Stimulated activated CD8-positive, alpha-beta memory T cell treated with anti-CD3 and anti-CD28 coated beads, Interleukin-15, amount 100 ng/mL, for 48 hours (primary cell): ENCODE measurements around the gene BAIAP2L2.
"Not testable (repeated sequence)": the region's sequence is repeated elsewhere in the genome, so short reads cannot be mapped to it uniquely, and the experiment has no call there.

Experiments
- DNase-seq, 2 donors: peaks; one replicate each; pipeline ENCODE4 v3.0.0-alpha.2; 2020; ENCODE audit warnings: low read depth in 2 of 2

BAIAP2L2 gene

DNA sequence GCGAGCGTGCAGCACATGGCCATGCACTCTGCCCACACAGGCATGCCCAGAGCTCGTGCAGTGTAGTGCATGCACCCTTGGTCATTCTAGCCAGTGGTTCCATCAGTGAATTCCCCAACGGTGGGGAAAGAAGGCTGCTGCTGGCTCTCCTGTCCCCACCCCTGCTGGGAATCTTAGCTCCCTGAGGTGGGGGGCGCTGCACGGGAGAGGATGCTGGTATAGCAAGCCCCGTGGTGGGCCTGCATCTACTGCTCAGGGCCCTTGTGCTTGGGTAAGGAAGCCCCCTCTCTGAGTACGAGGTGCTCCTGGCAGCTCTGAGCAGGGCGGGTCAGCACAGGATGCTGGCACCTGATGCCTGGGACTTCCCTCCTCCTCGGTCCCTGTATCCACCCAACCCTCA is 18.5 kb upstream of the BAIAP2L2 start:
- DNase-seq: no peak

- no peak for DNase-seq
Observed at GRCh38 chr22:38127869-38128268, 17.4 kb upstream of the BAIAP2L2 start.

DNA sequence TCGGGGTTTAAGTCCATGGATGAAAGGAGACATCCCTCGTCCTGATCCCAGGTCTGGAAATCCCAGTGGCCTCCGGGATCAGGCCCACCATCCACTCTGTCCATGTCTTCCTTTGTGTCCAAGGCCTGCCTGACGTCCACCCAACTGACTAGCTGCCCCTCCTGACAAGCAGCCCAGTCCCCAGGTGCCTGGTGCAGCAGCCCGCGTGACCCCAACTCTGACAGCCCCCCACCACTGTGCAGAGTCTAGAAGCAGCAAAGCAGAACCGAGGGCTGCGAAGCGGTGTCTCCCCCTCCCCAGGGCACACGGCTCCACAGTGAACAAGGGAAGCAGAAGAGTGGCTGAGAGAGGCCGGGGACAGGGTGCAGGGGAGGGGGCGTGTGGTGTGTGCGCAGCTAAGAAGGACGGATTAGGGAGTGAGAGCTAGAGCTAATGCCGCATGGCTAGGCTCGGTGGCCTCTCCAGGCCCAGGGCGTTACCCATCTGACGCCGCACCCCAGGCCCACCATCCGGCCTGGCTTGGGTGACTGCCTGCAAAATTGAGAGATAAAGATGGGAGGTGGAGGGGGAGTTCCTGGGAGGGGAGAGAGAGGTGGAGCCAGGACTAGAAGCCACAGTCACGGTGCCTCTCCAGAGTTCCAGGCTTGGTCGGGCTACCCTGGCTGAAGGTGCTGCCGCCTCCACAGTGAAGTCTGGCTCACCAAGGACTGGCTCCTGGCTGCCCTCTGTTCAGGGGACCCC is 16.6 kb upstream of the BAIAP2L2 start:
- no peak for DNase-seq

DNA sequence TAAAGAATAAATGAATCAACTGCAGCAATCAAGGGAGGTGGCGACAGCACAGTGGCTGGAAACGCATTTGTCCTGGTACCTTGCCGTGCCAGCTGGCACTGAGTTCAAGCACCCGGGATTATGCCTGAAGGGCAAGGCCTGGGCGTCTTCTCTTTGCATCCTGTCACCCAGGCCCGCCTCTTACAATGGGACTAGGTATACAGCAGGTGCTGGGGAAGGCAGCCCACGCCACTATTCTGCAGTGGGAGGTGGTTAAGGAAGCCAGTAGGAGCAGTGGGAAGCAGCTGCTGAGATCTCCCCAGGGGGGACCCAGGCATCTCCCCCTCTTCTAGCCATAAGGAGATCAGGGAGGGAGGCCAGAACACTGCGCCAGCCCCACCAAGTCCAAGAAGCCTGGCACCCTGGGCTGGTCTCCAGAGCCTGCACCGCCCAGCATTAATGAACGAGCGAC is 15.3 kb upstream of the BAIAP2L2 start:
- DNase-seq: no peak

DNA sequence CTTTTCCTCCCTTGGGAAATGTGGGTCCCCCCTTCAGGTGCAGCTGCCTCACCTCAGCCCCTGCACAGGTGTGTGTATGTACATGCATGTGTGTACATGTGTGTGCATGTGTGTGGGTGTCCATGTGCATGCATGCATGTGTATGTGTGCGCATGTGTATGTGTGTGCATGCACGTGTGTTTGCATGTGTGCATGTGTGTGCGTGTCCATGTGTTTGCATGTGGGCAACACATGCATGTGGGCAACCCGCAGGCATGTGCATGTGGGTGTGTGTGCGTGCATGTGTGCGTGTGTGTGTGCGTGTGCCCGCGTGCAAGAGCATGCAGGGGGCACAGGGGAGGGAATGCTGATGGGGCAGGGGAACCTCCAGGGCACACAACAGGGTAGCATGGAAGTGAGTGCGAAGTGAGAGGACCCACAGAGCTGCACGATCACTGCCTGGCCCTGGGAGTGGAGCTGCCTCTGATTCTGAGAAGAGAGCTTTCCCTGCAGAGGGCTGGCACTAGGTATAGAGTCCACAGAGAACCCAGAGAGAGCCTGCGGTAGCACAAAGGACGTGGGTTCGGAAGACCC is 14.6 kb upstream of the BAIAP2L2 start:
- DNase-seq: no peak

DNA sequence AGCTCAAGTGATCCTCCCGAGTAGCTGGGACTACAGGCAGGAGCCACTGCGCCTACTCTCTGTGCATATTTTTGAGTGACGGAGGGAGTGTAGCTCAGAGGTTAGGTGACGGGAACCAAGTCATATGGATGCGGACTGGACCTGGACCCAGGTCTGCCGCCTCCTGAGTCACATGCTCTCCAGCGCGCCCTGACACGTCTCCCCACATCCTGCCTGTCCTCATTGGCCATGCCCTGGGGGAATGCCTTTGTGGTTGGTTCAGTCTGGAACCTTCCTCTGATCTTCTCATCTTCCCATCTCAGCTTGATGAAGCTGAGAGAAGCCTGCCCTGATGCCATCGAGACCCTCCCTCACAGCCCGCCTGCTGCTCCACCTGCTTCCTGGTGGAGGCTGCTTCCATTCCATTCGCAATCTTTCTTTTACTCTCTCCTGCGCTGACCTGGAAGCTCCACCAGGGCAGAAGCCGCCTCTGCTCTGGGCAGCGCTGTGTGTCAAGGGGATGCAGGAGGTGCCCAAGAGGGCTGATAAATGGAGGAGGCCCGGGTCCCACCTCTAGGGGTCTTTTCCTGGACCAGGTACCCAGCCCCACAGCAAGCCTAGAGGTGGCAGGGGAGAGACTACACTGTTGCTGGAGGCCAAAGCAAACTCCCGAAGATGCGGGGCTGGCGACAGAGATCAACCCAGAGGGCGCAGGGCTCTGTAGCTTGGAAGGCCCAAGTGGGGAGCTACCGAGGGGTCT is 13.9 kb upstream of the BAIAP2L2 start:
- no peak for DNase-seq

- DNase-seq: no peak
Observed at GRCh38 chr22:38122616-38123015, 12.1 kb upstream of the BAIAP2L2 start.

- no peak for DNase-seq
Observed at GRCh38 chr22:38120359-38121110, 10.1 kb upstream of the BAIAP2L2 start.

- DNase-seq: not testable (repeated sequence)
Observed at GRCh38 chr22:38118747-38119146, 8.3 kb upstream of the BAIAP2L2 start.

DNA sequence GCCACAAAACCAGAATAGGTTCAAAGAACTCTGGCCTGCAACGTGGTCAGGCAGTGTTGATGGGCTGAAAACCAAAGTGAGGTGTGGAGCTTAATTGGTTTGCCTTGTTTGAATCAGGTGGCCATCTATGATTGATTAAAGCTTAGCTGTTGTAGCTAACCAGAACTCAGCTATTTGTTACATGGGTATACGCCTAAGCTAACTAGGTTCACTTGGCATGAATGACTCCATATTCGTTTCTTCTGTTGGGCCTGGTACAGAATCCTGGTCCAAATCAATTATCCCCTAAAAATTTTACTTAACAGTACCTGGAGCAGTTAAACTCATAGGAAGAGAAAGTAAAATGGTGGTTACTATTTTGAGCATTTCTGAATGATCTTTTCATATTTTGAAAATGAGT is 7.7 kb upstream of the BAIAP2L2 start:
- no peak for DNase-seq

GRCh38 chr22:38117556-38117955 is 7.1 kb upstream of the BAIAP2L2 start:
- not testable (repeated sequence) for DNase-seq

DNA sequence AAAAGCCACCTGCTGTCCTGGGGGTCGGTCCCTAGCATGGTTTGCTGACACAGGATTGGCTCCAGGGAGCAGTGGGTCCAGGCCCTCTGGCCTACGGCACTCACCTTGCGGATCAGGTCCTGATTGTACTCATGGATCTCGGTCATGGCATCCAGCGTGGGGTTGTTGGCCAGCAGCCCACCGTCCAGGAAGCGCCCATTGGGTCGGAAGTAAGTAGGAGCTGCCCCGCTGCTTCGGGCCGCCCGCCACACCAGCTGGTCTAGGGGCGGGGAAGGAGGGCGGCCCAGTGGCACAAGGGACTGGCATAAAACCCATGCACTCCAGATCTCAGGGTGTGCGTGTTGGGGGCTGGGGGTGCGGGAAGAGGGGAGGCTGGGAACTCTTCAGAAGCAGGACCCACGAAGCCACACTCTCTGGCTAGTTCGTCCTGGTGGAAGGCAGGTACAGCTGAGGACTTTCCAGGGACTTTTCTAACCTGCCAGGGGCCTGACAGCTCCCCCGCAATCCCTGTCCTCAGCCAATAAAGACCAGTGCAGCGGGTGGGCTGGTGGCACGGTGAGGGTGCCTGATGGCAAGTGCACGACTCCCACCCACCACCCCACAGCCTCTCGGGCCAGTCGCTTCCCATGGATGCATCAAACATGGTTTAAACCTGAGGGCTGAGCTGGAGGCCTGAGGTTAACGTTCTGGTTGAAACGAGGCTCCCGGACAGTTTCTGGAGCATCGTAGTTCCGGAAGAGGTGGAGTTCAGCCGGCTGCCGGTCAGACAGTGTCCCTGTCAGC is 5.1 kb upstream of the BAIAP2L2 start:
- DNase-seq: no peak

- peak; percentile 52 to 65 for DNase-seq
Observed at GRCh38 chr22:38114484-38115398, 4.3 kb upstream of the BAIAP2L2 start.

DNA sequence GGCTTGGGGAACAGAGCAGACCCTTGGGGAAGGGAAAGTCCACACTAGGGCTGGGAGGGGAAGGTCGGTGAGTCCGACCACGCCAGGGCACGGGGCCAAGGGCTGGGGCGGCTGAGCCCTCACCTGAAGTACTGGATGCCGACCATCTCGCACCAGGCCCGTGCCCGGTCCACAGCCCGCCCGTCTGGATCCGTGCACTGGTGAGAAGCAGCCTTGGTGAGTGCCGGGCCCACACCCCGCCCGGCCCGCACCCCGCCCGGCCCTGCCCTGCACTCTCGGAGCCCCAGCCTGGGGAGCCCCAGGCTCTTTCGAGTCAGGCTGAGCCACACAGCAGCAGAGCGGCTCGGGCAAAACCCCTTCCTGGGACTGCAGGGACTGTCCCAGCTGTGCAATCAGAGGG is 1.9 kb upstream of the BAIAP2L2 start:
- DNase-seq: no peak

DNA sequence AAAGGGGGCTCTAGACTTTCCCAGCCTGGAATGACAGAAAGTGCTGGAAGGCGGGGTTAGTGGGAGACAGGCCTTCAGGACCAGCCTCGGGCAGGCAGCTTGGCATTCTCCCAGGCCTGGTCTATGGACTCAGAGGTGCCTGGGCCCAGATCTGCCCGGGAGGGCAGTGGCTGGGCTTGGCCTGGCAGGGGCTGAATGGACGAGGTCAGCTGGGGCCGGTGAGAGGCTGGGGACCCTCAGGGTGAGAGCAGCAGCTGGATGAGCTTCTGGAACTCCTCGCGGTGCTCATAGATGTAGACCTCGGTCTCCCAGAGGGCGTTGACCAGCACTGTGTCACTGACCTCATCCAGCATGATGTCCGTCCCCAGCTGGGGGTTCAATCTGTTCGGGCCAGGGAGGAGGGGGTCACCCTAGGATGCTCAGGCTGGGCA is 1.5 kb upstream of the BAIAP2L2 start:
- no peak for DNase-seq

DNA sequence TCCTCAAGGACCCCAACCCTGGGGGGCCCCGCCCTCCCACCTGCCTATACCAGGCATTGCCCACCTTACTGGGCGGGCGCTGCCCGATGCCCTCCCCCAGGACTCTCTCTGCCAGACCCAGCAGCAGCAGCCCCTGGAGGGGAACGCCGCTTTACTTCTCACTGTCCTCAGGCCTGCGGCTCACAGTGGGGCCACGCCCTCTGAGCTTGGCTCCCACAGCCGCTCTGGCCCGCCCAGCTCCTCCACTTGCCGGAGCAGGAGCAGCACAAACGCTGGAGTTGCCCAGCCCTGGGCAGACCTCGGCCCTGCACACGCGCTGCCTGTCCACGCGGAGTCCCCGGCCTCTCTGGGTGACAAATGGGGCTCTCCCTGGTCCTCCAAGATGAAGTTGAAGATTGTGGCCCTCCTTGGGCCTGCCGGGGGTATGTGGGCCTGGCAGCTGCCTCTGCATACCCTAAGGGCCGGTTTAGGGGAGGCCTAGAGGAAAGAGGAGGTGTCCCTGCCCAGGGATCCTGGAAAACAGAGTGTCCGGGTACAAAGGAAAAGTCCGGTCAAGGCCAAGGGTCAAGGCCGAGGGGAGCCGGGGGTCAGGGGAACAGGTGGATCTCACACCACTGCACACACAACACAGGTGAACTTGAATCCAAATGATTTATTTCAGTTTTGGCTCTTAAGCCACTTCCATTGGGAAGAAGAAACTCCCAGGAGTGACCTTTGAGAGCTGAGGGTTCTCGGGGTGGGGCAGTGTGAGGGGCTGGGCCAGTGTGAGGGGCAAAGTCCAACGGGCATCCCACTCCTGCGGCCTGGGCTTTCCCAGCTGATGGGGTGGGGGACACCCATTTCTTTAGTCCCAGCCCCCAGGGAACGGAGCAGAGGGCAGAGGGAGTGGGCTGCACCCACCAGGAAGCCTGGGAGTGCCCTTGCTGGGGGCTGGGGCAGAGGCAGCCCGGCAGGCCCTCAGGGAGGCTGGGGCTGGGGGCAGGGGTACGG is 674 bp upstream of the BAIAP2L2 start:
- no peak for DNase-seq

GRCh38 chr22:38109371-38110001 is 998 bp downstream of the BAIAP2L2 start:
- DNase-seq: no peak

DNA sequence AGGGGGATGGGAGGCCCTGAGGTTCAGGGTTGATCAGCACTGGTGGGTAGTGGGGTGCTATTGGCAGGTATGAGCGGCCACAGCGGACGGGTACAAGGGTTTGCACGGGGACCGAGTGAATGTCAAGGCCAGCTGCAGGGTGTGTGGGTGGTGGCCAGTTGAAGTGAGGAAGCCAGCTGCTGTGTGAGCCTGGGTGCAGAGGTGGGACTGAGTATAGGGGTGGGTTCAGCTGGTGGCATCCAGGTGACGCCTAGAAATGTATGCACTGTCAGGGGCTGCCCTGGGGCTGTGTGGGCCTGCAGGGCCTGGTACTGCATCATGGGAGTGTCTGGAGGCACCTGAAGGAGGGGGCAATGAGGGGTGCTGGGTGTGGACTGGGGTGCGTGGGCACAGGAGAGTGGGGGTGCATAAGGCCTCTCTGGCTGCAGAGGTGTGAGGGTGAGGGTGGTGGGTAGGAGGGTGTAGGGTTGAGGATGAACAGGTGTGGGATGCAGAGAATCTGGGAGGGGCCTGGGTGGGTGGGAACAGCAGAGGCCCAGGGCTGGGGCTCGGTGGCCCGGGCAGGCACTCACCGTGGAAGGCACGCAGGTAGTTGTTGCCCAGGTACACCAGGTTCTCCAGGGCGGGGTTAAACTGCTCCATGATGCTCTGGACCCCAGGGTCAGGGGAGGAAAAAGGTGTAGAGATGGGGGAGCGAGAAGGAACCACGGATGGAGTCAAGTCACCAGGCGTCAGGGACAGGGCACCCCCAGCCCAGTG is 1.7 kb downstream of the BAIAP2L2 start:
- DNase-seq: no peak
